ENCODE data around the gene BRMS1L.
"Not testable (repeated sequence)": the region's sequence is repeated elsewhere in the genome, so short reads cannot be mapped to it uniquely, and the experiment has no call there.

Gene BRMS1L

DNA sequence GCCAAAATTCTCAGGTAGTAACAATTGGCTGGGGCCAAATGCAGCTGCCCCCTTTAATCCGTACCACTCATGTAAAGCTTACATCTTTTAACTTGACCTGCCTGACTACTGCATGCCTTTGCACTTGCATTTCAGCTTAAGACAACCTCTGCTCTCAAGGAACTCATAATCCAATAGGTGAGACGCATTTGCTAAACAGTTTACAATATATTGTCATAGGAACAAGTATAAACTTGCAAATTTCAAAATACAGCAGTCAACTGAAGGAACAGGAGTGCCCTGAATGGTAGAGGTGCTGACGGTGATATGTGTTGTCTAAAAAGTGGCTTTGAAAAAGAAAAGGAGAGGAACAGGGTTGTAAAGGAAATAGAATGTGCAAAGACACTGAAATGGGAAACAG lies 3.6 kb upstream of the BRMS1L start:
- DNase-seq, result no peak

- not testable (repeated sequence) for DNase-seq
Measured at GRCh38 chr14:35824446-35825165, 1.5 kb upstream of the BRMS1L start.

- no peak for DNase-seq
Measured at GRCh38 chr14:35825968-35826217, 245 bp upstream of the BRMS1L start.

GRCh38 chr14:35826952-35827416 lies 846 bp downstream of the BRMS1L start:
- DNase-seq, result no peak

DNA sequence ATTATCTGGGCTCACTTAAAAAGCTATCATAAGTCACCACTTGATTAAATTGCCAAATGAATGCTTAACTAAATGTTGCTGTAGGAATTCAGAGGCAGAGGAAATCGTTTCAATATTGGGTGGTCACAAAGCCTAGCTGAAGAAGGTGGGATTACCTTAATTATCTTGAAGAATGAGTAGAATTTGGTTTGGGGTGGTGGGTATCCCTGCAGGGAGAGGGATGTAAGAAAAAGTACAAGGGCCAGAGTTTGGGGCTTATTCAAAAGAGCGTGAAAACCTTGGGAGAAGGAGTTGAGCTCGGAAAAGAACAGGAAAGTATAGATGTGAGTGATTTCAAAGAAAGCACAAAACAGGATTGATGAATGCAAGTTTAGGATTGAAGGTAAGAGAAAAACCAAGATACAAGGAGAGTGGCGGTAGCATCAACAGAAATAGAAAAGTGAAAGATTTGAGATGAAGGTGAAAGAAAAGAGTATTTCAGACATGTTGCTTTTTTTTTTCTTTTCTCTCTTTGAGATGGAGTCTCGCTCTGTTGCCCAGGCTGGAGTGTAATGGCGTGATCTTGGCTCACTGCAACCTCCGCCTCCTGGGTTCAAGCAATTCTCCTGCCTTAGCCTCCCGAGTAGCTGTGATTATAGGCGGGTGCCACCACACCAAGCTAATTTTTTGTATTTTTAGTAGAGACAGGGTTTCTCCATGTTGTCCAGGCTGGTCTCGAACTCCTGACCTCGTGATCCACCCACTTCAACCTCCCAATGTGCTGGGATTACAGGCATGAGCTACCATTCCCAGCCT lies 1.7 kb downstream of the BRMS1L start:
- DNase-seq, result no peak

DNA sequence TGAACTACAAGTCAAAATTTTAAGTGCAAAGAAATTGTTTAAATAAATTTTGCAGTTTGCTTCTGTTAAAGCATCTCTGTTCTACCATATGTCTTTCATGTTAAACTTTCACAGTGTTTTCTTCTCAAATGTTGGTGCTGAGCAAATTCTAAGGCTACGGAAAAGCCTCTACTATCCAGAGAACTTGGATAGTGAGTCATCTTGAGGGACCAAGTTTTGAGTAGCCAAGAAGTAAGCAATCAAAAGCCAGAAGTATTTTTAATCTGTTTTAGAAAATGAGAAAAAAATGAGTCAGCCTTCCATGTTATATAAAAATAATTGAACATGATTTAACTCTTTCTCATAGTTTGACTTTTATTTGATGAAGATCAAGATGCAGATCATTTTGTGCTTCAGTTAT lies 3.3 kb downstream of the BRMS1L start:
- no peak for DNase-seq

DNA sequence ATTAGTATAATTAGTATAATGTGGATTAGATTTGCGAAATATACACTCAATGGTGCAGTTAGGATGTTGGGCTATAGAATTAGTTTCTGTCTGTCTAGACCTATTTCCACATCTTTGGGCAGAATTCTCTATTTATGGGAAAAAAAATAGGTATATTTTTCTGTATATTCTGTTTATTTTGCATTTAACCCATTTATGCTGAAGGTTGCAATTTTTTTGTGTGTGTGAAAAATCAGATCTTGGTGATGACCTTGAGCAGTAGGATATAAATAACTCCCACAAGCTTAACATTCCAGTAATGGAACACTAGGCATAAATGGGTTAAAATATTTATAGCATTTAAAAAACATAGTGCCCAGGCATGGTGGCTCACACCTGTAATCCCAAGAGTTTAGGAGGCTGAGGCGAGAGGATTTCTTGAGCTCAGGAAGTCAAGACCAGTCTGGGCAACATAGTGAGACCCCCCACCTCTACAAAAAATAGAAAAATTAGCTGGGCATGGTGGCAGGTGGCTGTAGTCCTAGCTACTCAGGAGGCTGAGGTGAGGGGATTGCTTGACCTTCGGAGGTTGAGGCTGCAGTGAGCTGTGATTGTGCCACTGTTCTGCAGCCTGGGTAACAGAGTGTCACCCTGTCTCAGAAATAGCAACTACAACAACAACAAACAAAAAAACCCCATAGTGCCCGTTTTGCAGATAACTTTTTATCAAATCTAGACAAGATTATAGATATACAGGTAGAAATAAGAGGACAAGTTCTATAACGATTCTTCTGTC lies 9.3 kb downstream of the BRMS1L start:
- DNase-seq, result no peak

- DNase-seq, result not testable (repeated sequence)
Measured at GRCh38 chr14:35841704-35842103, 15.6 kb downstream of the BRMS1L start.

DNA sequence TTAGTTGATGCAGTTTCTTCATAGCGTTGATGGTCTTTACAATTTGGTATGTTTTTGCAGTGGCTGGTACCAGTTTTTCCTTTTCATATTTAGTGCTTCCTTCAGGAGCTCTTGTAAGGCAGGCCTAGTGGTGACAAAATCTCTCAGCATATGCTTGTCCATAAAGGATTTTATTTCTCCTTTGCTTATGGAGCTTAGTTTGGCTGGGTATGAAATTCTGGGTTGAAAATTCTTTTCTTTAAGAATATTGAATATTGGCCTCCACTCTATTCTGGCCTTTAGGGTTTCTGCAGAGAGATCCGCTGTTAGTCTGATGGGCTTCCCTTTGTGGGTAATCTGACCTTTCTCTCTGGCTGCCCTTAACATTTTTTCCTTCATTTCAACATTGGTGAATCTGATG lies 16.1 kb downstream of the BRMS1L start:
- DNase-seq, result not testable (repeated sequence)

GRCh38 chr14:35844494-35844893 lies 18.4 kb downstream of the BRMS1L start:
- no peak for DNase-seq

GRCh38 chr14:35847636-35848035 lies 21.5 kb downstream of the BRMS1L start:
- DNase-seq, result no peak

DNA sequence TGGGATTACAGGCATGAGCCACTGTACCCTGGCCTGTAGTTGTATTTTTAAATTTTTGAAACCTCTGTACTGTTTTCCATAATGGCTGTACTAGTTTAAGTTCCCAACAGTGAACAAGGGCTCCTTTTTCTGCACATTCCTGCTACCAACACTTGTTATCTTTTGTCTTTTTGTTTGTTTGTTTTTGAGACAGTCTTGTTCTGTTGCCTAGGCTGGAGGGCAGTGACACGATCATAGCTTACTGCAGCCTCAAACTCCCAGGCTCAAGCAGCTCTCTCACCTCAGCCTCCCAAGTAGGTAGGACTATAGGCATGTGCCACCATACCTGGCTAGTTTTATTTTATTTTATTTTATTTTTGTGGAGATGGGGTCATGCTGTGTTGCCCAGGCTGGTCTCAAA lies 23.0 kb downstream of the BRMS1L start:
- no peak for DNase-seq

DNA sequence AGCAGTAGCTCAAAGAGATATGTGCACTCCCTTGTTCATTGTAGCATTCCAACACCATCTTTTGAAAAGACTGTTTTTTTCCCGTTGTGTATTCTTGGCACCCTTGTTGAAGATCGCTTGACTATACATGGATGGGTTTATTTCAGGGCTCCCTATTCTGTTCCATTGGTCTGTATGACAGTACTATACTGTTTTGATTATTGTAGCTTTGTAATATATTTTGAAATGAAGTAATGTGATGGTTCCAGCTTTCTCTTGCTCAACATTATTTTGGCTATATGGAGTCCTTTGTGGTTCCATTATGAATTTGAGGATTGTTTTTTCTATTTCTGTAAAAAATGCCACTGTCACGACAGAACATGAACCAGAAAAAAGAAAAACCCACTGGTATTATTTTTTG lies 25.7 kb downstream of the BRMS1L start:
- DNase-seq, result no peak

DNA sequence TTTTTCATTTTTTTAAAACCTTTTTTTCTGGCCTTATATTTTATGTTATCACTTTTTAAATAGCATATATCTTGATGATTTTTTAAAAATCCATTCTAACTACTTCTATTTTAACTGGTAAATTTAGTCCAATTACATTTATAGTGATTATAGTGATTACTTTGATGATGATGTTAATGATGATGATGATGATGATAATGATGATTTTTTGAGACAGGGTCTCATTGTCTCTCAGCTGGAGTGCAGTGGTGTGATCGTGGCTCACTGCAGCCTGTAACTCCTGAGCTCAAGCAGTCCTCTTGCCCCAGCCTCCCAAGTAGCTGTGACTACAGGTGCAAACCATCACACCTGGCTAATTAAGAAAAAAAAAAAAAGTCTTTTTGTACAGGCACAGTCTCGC lies 27.1 kb downstream of the BRMS1L start:
- no peak for DNase-seq

DNA sequence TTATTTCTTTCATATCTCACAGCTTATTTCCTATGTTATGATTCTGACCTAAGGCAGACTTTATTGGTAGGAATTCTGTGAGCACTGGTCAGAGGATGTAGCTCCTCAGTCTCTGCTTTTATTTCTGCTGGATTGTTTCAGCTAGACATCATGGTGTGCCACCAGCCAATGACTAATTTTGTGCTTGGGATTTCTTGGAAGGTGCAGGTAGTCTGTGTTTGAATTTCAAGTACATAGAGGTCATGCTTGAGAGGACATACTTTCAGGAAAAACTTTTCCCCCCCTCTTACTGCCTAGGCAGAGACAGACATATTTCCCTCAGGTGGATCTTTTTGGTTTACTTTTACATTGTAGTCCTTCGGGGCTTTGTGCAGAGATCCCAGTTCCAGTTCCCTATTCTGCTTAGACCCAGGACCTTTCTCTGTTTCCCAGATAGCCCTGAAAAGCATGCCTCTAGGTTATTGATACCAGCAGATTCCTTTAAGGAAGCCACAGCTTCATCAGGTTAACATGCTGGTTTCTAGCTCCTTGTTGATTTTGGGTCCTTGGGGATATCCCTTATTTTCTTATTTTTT lies 28.6 kb downstream of the BRMS1L start:
- no peak for DNase-seq

- DNase-seq, result no peak
Measured at GRCh38 chr14:35855876-35856481, 29.8 kb downstream of the BRMS1L start.

DNA sequence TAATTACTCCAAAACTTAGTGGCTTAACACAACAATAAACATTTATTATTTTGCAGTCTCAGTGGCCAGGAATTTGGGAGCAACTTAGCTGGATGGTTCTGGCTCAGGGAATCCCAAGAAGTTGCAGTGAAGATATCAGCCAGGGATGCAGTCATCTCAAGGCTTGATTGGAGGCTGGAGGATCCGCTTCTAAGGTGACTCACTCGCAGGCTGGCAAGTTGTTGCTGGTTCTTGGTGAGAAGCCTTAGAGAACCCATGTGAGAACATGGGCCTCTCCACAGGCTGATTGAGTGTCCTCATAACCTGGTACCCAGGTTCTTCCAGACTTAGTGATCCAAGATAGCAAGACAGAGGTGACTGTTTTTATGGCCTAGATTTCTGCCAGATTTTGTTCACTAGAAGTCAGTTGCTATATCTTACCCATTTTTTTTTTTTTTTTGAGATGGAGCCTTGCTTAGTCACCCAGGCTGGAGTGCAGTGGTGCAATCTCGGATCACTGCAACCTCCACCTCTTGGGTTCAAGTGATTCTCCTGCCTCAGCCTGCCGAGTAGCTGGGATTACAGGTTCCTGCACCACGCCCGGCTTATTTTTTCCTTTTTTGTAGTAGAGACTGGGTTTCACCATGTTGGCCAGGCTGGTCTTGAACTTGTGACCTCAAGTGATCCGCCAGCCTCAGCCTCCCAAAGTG lies 32.5 kb downstream of the BRMS1L start:
- no peak for DNase-seq

- DNase-seq, result no peak
Measured at GRCh38 chr14:35861204-35861868, 35.2 kb downstream of the BRMS1L start.

DNA sequence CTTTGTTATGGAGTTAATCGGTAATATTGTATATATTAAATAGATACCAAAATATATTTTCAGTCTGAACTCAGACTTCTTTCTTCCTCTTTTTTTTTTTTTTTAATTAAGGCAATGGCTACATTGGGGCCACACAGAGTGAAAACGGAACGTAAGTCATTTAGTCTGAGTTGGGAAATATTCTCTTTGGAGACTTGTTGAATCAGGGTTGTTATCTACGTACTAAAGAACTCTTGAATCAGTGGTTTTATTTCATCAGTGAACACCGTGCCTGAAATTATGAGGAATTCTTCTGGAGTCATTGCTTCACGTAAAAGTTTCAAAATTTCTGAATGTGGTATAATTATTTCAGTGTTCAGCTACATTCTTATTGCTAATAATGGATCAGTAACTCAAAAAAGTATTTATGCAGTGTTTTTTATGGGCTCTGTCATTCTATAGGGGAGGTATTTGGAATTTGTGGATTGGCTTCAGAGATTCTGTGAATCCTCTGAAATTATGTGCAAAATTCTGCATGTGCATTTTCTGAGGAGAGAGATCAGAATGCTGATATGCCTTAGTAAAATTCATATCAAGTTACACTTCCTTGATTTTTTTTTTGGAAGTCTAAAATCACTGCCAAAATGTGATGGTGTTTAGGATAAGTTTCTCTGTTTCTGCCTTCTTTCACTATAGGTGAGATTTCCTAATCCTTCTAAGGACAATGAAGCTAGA lies 39.6 kb downstream of the BRMS1L start:
- no peak for DNase-seq

DNA sequence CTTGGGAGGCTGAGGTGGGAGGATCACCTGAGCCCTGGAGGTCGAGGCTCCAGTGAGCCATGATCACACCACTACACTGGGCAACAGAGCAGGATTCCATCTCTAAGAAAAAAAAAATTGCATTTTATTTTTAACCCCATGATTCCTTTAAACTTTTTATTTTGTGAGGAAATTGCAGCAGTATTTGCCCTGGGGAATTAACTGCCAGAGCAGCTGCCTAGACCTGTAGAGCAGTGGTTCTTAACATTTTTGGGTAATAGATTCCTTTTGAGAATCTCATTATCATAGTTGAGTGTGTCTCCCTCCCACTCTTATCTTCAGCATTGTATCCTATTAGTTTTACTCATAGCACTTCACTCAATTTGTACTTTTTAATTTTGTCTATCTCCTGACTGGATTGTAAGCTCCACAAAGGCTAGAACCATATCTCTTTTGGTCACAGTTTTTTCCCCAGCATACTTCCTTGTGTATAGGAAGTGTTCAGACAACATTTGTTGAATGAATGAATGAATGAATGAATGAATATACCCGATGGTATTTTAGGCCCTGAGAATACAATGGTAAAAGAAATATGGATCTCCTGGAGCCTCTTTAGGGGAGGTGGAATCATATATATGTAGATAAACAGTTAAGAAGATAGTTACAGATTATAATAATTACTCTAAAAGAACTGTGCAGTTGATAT lies 40.6 kb downstream of the BRMS1L start:
- DNase-seq, result no peak

DNA sequence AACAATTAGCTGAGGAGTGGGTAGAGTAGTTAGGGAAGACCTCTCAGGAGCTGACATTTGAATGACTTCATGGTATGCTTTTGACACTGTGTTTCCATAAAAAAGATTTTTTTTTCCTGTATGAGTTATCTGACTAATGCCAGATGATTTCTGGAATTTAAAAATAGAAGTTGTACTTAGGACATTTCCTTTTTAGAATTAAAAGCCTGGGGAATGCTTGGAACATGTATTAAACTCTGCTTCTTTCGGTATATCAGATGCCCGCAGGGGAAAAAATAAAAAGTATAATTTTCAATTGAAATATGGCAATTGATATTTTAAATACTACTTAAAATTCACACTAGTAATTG lies 41.1 kb downstream of the BRMS1L start:
- no peak for DNase-seq

Data from SHP77 treated with DMSO at 0.1 percent for 48 hours (cell line).